Activated CD4-positive, alpha-beta T cell treated with anti-CD3 and anti-CD28 coated beads, Interleukin-2, amount 50 U/mL, for 16 hours (primary cell): Measurements from ENCODE around the gene NDUFAF7.
A peak's percentile ranks its signal among the peaks of the same experiment; 100 is the strongest.
"Not testable (repeated sequence)": the region's sequence is repeated elsewhere in the genome, so short reads cannot be mapped to it uniquely, and the experiment has no call there.

ENCODE experiments used
- DNase-seq: peaks from one replicate; pipeline ENCODE4 v3.0.0-alpha.2; 2020

The NDUFAF7 gene

DNA sequence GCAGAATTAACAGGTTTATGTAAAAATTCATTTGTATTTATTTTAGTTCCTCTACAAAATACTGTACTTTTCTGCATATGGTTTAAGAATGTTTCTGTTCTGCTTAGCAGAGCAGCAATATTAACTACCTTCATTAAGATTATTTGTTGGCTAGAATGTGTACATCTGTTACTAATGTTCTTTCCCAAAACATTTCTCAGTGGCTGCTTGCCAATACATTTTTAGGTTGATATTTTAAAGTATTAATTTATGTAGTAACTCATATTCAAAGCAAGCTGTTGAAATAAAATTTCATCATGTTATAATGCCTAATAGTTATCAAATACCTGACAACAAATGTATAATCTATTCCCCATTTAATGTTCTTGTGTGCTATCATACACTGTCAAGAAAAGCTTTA is 52.9 kb downstream of the NDUFAF7 start:
- DNase-seq = no peak

DNA sequence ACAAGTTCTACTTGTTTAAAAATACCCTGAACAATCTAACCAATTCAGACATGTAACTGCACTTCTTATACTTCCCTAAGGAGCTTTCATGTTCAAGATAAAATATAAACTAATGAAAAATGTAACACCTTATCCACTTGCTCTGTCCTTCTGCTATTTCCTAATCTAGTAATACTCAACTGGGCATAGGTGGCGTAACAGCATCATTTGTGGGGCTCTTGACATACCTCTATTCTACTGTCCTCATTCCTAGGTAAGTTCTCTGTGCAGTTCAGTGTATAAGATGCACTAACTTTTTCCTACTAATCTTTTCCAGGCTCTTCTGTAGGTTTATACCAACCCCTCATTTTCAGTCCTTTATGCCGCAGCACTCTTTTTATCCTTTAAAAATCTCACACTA is 56.5 kb downstream of the NDUFAF7 start:
- DNase-seq = peak; percentile 12

DNA sequence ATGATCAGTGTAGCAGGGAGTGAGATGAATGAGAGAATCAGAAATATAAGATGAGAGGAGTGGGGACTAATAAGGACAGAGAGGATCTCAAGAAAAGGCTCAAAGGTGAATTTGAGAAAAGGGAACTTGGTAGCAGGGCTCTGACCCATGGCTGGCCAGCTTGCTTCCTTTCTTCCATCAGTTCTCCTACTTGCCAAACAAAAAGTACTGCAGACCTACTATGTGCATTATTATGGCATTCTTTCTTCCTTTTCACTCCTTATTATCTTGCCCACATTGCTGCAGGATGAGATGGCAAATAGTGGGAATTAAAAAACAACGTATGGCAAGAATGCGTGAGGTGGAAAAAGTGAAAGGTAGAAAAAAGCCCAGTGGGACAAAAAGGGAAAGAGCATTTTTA is 60.2 kb downstream of the NDUFAF7 start:
- DNase-seq = no peak

DNA sequence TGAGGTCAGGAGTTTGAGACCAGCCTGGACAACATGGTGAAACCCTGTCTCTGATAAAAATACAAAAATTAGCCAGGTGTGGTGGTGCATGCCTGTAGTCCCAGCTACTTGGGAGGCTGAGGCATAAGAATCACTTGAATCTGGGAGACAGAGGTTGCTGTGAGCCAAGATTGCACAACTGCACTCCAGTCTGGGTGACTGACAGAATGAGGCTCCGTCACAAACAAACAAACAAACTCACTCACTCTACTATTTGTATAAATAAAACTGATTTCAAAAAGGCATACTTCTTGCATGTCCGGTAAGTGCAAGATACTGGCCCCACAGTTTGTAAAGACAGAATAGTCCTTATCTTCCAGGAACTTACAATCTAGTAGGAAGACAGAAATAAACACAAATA is 63.4 kb downstream of the NDUFAF7 start:
- DNase-seq = not testable (repeated sequence)

DNA sequence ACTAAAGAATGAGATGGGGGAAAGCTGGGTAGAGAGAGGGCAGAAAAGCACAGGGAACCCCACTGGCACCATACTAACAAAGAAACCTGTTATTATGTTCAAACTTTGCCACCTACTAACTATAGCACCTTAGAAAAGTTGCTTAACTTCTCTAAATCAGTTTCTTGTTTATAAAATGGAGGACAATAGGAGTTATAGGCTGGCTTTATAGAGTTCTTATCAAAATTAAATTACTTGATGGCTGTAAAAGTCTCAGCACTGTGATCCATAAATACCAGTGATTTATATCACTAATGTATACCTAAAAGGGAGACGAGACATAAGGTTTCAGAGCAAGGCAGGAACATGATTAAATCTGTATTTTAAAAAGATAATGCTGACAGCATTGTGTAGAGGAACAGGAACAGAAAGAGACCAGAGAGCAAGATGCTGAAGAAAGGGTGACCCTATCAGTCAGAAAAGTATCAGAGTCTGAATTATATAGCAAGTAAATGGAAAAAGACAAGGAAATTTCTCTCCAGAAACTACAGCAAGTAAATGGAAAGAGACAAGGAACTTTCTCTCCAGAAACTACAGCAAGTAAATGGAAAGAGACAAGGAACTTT is 64.1 kb downstream of the NDUFAF7 start:
- DNase-seq = no peak

DNA sequence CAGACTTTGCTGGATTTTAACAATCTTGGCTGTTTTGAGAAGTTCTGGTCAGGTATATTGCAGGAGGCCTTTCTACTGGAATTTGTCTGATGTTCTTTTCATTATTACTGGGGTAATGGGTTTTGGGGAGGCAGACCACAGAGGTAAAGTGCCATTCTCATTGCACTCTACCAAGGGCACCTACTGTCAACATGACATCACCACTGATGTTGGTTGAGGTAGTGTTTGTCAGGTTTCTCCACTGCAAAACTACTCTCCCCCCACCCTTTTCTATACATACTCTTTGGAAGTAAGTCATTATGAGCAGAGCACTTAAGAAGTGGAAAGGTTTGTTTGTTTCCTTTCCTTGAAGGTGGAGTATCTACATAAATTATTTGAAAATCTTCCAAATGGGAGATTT is 66.2 kb downstream of the NDUFAF7 start:
- no peak for DNase-seq
